NCI-H82 treated with DMSO at 0.1 percent for 48 hours (cell line): Measurements from ENCODE around the gene PPP1R9B.
A peak's percentile ranks its signal among the peaks of the same experiment; 100 is the strongest.

Source experiments
- DNase-seq: peaks from one replicate; lab custom pipeline; 2025; ENCODE audit not compliant: unreplicated experiment; lab: John Stamatoyannopoulos, UW

PPP1R9B gene

GRCh38 chr17:50150354-50151040 lies at the start of gene PPP1R9B:
PPP1R9B (minus strand) TSS chr17:50150677; CDS start chr17:50150513, 164 bp downstream.
- no peak for DNase-seq

GRCh38 chr17:50199803-50200456 lies 49.5 kb upstream of the PPP1R9B start:
- no peak for DNase-seq

DNA sequence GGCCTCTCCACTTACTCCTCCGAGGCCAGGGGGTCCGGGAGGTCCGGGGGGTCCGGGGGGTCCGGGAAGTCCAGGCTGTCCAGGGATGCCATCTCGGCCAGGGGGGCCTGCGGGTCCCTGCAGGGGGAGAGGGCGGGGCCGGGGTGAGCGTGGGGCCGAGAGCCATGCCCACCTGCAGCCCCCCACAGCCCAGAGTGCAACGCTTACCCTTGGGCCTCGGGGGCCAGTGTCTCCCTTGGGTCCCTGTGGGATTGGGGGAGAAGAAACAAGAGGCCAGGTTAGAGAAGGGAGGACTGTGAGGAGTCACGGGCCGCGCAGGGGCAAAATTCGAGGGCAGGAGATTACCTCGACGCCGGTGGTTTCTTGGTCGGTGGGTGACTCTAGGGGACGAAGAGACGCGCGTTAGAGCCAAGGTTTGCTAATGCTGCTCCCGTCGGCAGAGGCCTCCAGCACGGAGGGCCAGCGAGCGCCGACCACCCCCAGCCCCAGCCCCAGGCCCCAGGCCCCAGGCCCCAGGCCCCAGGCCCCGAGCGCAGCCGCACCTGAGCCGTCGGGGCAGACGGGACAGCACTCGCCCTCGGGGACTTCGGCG lies 48.8 kb upstream of the PPP1R9B start:
- DNase-seq: no peak

GRCh38 chr17:50198026-50198669 lies 47.7 kb upstream of the PPP1R9B start:
- DNase-seq: peak; percentile 11

GRCh38 chr17:50196826-50197225 lies 46.3 kb upstream of the PPP1R9B start:
- no peak for DNase-seq

DNA sequence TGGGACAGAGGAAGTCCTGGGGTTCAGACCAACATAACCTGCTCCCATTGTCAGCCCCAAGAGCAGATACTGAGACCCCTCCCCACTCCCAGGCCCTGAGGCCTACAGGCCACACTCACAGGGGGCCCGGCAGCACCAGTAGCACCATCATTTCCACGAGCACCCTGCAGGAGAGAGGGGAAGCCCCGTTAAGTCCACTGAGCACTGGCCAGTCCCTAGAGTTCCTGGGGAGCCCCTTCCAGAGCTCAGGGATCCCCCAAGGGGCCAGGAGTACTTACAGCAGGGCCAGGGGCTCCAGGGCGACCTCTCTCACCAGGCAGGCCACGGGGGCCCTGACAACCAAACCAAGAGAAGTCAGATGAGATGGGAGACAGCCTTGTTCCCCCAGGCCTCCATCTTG lies 45.6 kb upstream of the PPP1R9B start:
- no peak for DNase-seq

- DNase-seq: no peak
These were observed 44.7 kb upstream of the PPP1R9B start for GRCh38 chr17:50194934-50195865.

DNA sequence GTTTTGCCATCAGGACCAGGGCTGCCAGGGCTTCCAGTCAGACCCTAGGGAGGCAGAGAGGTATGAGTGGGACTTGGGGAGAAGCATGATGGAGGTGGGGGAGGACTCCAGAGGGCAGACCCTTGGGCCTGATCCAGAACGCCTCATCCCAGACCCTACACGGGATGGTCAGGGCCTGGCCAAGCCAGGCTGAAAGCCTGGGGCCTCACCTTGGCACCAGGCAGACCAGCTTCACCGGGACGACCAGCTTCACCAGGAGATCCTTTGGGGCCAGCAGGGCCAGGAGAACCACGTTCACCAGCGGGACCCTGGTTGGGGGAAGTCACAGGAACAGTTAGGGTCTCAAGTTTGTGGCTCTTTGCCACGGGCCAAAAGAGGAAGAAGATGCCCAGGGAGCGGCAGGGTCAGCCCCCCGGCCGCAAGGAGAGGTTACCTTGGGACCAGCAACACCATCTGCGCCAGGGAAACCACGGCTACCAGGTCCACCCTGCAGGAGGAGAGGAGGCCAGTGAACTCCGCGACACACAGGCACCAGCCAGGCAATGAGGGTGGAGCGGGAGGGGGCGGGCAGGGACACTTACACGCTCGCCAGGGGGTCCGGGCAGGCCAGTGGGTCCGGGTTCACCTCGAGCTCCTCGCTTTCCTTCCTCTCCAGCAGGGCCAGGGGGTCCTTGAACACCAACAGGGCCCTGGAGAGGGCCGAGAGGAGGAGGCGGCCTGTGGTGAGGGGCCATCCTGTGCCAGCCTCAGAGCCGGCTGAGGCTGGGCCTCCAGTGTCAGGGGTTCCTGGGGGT lies 43.9 kb upstream of the PPP1R9B start:
- DNase-seq: no peak

DNA sequence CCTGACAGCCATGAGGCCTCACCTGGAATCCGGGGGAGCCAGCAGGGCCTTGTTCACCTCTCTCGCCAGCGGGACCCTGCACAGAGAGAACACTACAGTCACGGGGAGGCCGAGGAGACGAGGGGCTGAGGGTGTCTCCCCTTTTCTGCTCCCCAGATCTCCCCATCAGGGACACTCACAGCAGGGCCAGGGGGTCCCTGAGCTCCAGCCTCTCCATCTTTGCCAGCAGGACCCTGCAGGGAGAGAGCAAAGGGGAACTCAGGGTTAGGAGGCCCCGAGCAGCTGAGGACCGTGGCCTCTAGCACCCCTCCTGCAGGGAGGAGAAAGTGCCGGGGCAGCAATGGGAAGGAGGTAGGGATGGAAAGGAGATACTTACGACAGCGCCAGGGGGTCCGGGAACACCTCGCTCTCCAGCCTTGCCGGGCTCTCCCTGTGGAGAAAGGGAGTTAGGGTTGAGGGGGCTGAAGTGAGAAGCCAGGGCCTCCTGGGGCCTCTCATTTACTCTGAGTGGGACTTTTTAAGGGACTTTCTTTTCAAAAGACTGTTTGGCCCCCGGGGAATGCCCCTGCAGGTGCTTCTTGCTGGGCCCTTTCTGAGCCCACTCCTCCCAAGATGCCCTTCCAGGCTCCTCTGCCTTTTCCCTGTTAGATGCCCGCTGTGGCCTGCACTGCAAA lies 42.3 kb upstream of the PPP1R9B start:
- no peak for DNase-seq

DNA sequence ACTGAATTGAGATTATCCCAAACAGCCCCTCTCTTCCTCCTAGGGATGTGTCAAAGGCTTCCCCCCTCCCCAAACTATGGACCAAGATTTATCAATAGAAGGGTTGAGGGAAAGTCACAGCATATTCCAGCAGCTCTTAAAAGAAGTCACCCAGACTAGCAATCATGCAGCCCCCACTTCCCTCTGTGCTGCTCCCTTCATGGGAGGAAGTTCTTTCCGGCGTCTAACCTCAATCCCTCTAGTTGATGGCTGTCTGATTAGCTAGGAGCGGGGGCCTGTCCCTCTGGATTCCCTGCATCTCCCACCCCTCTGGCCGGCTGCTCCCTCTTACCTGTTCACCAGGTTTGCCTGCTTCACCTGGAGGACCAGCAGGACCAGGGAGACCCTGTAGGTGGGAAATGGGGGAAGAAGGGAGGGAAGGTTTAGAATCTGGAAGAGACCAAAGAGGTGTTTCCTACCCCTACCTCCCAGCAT lies 41.7 kb upstream of the PPP1R9B start:
- no peak for DNase-seq

DNA sequence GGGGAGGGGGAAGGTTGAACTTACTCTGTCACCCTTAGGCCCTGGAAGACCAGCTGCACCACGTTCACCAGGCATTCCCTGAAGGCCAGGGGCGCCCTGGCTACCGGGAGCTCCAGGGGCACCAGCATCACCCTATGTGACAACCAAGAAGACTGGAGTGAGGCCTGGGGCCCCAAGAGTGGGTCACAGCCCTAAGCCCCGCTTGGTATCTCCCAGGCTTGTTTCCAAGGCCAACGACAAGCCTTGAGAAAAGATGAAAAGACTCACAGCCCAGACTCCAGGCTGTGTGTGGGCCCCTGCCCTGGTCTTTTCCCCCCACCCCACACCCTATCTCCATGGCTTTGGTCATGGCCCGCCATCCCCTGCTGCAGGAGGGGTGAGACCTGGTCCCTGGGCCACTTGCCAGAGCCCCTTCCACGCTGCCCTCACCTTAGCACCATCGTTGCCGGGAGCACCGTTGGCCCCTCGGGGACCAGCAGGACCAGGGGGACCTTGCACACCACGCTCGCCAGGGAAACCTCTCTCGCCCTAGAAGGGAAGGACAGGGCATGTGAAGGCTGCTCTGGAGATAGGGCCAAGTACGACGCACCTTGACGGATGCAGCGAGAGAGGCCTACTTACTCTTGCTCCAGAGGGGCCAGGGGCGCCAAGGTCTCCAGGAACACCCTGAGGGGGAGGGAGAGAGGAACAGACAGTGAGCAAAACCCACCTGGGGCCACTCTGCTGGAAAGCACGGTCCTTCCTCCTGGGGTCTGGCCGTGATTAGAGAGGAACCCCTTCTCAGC lies 41.1 kb upstream of the PPP1R9B start:
- DNase-seq: no peak

GRCh38 chr17:50190603-50191358 lies 40.3 kb upstream of the PPP1R9B start:
- no peak for DNase-seq

DNA sequence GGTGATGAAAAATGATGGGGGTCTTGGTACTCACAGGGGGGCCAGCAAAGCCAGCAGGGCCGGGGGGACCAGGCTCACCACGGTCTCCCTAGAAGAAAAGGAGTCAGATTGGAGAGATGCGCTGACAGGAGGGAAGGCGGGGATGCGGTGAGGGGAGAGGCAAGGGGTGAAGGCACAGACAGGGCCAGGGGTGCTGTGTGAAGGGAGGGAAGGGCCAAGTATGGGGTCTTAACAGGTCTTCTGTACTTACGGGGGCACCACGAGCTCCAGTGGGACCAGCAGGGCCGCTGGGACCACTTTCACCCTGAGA lies 39.8 kb upstream of the PPP1R9B start:
- DNase-seq: no peak

- no peak for DNase-seq
These were observed 39.2 kb upstream of the PPP1R9B start for GRCh38 chr17:50189550-50190292.

GRCh38 chr17:50188921-50189549 lies 38.6 kb upstream of the PPP1R9B start:
- DNase-seq: no peak

DNA sequence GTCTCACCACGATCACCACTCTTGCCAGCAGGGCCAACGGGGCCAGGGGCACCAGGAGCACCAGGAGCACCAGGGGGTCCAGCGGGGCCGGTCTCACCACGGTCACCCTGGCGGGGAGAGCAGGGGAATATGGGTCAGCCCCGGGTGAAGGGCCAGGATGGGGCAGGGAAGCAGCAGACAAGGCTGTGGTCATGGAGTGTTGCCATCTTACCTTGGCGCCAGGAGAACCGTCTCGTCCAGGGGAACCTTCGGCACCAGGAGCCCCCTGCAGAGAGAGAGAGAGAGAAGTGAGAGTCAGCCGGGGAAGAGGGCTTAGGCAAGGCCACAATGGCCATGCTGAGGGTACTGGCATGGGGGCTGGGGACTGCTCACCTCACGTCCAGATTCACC lies 38.0 kb upstream of the PPP1R9B start:
- DNase-seq: no peak
